Stimulated activated CD4-positive, alpha-beta T cell treated with anti-CD3 and anti-CD28 coated beads, Interleukin-4, amount 100 ng/mL, for 24 hours (primary cell): ENCODE results near the gene COL5A1.
"Not testable (repeated sequence)": the region's sequence is repeated elsewhere in the genome, so short reads cannot be mapped to it uniquely, and the experiment has no call there.

Source experiments
- DNase-seq: peaks from one replicate; pipeline ENCODE4 v3.0.0-alpha.2; 2020

The COL5A1 gene

DNA sequence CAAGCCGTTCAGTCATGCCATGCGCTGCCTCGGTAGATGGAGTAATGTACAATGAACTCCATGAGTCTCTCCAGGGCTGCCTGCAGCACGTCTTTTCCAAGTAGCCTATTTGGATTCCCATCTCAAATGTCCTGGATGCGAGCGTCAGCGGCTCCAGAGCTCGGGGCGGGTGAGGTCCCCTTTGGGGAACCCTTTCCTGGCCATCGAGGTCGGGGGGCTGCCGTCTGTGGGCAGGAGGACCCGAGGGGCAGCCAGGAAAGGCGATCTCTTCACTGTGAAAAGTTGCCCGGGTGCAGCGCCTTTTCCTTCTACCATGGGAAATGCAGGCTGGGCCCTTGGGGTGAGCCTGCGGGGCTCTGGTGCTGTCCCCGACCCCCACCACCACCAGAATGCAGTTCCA, 202.1 kb downstream of the COL5A1 start:
- no peak for DNase-seq

GRCh38 chr9:134844821-134845220, 203.2 kb downstream of the COL5A1 start:
- no peak for DNase-seq

DNA sequence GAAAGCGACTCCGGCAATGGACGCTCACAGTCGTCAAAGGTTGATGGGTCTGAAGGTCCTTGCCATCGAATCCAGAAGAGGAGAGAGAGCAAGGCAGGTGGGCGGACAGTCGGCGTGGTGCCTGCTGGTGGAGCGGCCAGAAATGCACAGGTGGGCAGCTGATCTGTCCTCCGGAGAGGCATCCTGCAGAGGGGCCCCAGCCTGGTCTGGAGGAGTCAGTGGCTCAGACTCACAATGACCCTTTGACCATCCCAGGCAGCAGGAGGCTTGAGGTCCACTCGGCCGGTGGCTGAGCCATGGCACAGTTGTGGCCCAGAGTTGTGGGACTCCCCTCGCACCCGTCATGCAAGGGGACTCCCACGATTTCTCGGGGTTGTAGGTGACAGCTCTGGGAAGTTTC, 204.6 kb downstream of the COL5A1 start:
- DNase-seq, result no peak

- no peak for DNase-seq
Observed at GRCh38 chr9:134846699-134847098, 205.1 kb downstream of the COL5A1 start.

GRCh38 chr9:134847138-134847537, 205.5 kb downstream of the COL5A1 start:
- DNase-seq, result no peak

GRCh38 chr9:134847752-134848432, 206.3 kb downstream of the COL5A1 start:
- DNase-seq, result no peak

DNA sequence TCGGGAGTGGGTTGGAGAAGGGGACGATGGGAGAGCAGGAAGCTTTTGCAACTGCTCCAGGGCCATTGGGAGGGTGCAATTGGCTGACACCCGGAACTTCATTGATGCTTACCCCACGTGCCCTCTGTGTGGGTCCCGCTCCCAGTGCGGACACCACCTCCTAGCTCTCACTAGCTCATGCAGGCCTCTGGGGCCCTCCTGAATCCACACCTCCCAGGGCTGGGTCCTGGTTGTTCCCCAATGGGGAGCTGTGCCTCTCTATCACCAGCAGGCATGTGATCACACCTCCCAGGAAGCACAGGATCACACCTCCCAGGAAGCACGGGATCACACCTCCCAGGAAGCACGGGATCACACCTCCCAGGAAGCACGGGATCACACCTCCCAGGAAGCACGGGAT, 206.9 kb downstream of the COL5A1 start:
- no peak for DNase-seq

- DNase-seq, result no peak
Observed at GRCh38 chr9:134850611-134851010, 209.0 kb downstream of the COL5A1 start.

- DNase-seq, result no peak
Observed at GRCh38 chr9:134851020-134851419, 209.4 kb downstream of the COL5A1 start.

DNA sequence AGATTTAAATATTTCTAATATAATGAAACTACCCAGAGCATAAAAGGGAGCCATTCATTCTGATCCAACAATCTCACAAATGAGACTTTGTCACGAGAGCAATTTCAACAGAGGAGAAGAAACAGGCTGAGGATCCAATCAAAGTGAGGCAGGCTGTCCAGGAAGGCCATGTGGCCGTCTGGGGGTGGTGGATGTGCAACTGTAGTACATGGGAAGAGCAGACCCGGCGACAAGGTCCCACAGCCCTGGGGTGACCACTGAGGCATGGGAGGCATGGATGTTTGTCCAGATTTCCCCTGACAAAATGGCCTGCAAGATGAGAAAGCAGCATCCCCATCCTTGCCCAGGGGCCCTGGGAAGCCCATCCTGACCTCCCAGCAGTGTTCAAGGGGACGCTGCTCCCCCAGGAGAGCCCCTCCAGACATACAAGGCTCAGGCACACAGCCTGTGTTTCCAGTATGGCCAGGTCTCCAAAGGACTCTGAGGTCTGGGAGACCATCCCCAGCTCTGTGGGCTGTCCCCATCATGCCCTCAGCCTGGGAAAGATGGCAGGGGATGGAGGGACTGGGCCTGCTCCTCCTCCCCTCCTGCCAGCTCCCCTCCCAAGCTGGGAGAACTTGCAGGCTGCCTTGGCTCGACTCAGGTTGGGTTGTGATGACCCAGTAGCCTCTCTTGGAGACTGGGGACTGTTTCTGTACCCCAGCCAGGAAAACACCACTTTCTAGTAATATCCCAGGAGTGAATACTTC, 211.5 kb downstream of the COL5A1 start:
- DNase-seq, result no peak

DNA sequence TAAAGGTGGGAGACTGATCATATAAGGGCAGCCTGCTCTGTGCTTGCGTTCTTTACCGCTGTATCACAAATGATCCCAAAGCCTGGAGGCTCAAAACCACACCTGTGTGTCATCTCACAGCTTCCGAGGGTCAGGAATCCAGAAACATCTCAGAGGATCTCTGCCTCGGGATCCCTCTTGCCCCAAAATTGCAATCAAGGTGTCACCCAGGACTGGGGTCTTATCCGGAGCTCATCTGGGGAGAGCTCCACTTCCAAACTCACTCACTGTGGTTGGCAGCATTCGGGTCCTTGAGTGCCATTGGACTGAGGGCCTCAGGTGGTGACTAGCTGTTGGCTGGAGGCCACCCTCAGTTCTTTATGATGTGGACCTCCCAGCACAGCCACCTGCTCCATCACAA, 212.3 kb downstream of the COL5A1 start:
- no peak for DNase-seq

- DNase-seq, result no peak
Observed at GRCh38 chr9:134854541-134854981, 213.0 kb downstream of the COL5A1 start.

DNA sequence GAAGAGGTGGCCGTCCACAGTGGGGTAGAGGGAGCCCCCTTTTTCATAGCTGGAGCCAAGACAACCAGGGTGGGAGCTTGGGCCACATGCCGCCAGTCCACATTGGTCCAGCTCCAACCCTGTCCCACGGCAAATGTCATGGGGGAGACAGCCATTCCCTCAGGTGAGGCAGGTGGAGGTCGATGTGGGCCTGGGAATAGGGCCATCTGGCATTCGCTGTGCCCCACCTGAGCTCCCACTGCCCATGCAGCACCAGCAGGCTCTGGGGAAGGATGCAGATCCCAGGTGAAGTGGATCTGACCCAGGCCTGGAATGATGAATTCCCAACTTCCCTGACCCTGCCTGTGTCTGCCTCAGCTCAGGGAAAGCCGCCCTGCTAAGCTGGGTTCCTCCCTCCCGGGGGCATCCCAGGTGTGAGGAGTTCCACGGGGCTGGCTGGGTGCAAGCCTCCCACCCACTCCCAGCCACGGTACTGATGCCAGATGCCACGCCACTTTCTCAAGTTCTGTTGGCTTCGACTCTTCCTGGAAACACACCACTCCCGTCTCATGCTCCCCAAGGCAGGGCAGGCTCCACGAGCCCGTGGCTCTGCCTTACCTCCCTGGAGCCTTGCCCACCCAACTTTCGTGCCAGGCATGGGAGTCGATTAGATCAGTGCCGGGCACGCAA, 213.8 kb downstream of the COL5A1 start:
- no peak for DNase-seq

- no peak for DNase-seq
Observed at GRCh38 chr9:134855900-134856377, 214.3 kb downstream of the COL5A1 start.

DNA sequence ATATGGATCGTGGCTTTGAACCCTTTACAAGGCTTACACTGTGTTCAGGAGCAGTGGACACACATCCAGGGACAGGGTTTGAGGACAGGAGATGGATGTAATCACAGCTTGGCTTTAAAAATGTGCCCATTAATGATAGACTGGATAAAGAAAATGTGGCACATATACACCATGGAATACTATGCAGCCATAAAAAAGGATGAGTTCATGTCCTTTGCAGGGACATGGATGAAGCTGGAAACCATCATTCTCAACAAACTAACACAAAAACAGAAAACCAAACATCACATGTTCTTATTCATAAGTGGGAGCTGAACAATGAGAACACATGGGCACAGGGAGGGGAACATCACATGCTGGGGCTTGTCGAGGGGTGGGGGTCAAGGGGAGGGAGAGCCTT, 215.8 kb downstream of the COL5A1 start:
- not testable (repeated sequence) for DNase-seq

GRCh38 chr9:134858051-134858841, 216.6 kb downstream of the COL5A1 start:
- peak; percentile 43 for DNase-seq

- DNase-seq, result no peak
Observed at GRCh38 chr9:134860510-134860909, 218.9 kb downstream of the COL5A1 start.

DNA sequence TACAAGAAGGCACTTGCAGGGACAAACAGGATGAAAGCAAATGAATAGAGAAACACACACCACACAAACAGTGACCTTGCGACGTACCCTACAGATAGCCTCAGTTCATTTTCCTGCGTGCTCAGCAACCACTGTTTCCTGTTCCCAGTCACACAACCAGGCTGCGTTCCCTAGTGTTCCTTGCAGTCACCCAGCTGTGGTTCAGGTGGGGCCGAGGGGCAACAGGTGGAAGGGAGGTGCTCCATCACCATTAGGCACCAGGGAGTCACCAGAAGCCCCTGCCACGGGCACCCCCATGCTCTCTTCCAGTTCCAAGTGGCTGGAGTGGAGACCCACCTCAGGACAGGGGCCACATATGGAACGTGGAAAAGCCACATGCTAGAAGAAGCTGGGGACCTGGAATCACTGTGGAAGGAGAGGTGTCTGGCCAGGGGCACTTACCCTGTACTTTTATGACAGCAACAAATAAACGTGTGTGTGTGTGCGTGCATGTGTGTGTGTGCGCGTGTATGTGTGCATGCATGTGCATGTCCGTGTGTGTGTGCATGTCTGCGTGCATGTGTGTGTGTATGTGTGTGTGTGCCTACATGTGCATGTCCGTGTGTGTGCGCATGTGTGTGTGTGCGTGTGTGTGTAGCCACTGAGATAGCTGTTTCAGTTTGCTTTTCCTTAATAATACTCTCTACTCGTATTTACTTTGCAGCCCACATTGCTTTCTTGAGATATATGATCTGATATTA, 220.2 kb downstream of the COL5A1 start:
- no peak for DNase-seq

DNA sequence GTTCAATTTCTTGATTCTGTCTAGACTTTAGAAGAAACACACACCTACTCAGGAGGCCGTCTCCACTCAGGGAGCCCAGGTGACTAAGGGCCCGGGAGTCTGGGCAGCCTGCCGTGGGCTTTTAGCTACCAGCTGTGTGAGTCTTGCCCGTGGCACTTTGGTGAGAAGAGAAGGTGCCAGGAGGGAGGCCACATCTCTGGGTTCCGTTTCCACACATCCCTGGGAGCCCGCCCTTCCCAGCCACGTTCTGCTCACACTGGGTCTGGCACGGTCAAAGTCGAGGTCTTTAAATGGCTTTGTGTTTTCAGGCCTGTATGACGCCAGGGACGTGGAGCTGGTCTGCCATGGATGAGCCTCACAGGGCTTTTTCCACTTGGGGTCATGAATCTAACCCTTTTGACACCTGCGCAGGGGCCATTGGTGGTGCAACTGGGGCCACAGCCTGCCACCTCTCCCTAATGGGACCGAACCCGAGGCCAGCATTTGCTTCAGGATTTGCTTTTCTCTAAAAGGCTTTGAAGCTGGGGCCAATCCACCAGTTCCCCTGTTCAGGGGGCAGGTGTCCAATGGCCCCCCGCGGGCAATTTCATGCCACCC, 221.8 kb downstream of the COL5A1 start:
- no peak for DNase-seq

- DNase-seq, result no peak
Observed at GRCh38 chr9:134863941-134864820, 222.6 kb downstream of the COL5A1 start.

DNA sequence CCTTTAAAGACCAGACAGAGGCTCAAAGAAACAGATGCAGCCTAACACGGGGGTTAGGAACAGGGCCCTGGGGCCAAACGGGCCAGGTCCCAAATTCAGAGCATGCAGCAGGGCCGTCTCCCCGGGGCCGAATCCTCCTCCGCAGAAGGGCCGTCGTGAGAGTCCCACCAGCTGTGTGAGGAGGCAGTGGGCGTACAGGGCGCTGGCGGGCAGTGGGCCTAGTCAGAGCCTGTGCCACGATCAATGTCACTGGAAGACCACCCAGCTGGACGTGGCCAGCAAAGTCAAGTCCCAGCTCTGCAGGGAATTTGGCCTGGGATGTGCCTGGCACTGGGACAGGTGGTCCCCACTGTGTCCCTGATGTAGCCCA, 223.2 kb downstream of the COL5A1 start:
- DNase-seq, result no peak
